Measurements from ENCODE around the gene BTBD10.

Gene BTBD10

DNA sequence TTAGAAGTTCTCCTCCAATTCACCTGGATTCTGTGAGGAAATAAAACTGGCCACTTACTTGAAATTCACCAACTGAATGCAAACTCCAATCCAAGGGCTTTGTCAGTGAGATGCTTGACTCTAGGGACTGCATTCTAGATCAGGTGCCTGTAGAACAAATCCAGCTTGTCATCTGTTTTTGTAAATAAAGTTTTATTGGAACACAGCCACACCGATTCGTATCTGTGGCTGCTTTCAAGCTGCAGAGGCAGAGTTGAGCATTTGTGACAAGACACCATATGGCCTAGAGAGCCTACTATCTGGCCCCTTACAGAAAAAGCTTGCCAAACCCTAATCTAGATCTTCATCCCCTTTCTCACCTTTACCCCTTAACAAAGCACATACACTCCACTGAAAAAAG lies 82.3 kb downstream of the BTBD10 start:
- Histone ChIP-seq H3K27me3 (replicated peaks; ENCODE audit: control insufficient read depth, insufficient read depth, low read length) (no peaks in the 10 kb centered on the region), H3K36me3 (ENCODE audit: control insufficient read depth, insufficient read depth, low read length) (peaks cover 24% of the 10 kb centered on the region), H3K4me3 (replicated peaks; ENCODE audit: low read depth, low read length) (no peak overlapping the region)
- TF ChIP-seq, protein P1, sequence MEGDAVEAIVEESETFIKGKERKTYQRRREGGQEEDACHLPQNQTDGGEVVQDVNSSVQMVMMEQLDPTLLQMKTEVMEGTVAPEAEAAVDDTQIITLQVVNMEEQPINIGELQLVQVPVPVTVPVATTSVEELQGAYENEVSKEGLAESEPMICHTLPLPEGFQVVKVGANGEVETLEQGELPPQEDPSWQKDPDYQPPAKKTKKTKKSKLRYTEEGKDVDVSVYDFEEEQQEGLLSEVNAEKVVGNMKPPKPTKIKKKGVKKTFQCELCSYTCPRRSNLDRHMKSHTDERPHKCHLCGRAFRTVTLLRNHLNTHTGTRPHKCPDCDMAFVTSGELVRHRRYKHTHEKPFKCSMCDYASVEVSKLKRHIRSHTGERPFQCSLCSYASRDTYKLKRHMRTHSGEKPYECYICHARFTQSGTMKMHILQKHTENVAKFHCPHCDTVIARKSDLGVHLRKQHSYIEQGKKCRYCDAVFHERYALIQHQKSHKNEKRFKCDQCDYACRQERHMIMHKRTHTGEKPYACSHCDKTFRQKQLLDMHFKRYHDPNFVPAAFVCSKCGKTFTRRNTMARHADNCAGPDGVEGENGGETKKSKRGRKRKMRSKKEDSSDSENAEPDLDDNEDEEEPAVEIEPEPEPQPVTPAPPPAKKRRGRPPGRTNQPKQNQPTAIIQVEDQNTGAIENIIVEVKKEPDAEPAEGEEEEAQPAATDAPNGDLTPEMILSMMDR (IDR thresholded peaks at IDR 0.05; ENCODE audit: insufficient read depth, low read length, poor library complexity, severe bottlenecking): no peak
- DNase-seq (ENCODE audit: extremely low read depth, insufficient read length): no peak

DNA sequence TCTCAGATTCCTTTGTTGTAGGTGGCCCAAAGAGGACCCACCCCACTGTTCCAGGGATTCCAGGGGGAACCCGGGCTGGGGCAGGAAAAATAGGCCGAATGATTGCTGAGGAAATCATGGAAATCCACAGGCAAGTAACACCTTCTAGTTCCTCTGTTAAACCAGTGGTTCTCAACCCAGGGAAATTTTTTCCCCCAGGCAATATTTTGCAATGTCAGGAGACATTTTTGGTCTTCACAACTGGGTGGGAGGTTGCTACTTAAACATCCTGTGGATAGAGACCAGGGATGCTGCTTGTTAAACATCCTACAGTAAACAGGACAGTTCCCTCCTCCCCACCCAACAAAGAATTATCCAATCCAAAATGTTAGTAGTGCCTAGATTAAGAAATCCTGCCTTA lies 84.7 kb downstream of the BTBD10 start:
- Histone ChIP-seq H3K36me3 (ENCODE audit: control insufficient read depth, insufficient read depth, low read length) (peaks cover 33% of the 10 kb centered on the region), H3K27me3 (replicated peaks; ENCODE audit: control insufficient read depth, insufficient read depth, low read length) (no peaks in the 10 kb centered on the region), H3K4me3 (replicated peaks; ENCODE audit: low read depth, low read length) (no peak overlapping the region)
- TF ChIP-seq, protein P1 (IDR thresholded peaks at IDR 0.05; ENCODE audit: insufficient read depth, low read length, poor library complexity, severe bottlenecking): no peak
- DNase-seq (ENCODE audit: extremely low read depth, insufficient read length): no peak

DNA sequence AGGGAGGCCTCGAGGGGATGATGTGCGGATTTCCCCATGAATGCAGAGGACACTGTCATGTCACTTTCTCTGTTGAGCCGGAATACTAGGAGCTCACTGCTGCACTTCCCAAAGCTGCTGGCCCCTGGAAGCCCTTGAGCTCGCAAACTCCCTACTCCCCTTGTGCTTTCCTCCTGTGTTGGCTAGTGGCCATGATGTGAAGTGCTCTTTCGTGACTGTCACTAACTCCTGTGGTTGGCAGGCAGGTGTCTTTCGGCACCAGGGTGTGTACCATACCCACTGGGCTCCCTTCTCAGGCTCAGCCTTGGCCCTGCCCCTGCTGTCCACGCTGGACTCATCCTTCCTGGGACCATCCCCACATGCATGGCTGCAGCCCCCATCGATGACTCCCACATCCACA lies 86.2 kb downstream of the BTBD10 start:
- H3K4me3 ChIP-seq (replicated peaks; ENCODE audit: low read depth, low read length): no peak overlapping the region
- H3K36me3 ChIP-seq (ENCODE audit: control insufficient read depth, insufficient read depth, low read length): peaks cover 29% of the 10 kb centered on the region
- no peak for DNase-seq (ENCODE audit: extremely low read depth, insufficient read length)
- H3K27me3 ChIP-seq (replicated peaks; ENCODE audit: control insufficient read depth, insufficient read depth, low read length): no peaks in the 10 kb centered on the region
- TF ChIP-seq, protein P1 (IDR thresholded peaks at IDR 0.05; ENCODE audit: insufficient read depth, low read length, poor library complexity, severe bottlenecking): no peak

DNA sequence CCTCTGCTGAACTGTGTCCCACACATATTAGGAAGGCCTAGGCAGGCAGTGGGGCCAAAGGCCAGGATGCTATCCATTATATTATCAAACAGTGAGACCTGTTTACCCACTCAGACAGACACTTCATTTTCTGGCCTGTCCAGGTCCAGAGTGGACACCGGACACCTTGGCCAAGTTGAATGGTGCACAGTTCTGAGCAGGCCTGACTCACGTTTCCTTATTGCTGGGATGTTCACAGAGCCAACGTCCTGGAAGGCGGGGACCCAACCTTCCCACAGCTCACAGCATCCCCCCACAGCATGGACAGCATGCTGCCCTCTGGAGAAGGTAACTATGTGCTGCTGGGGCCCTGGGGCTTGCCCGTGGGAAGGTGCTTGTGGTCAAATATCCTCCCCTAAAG lies 86.6 kb downstream of the BTBD10 start:
- no peak for DNase-seq (ENCODE audit: extremely low read depth, insufficient read length)
- TF ChIP-seq, protein P1 (IDR thresholded peaks at IDR 0.05; ENCODE audit: insufficient read depth, low read length, poor library complexity, severe bottlenecking): no peak
- Histone ChIP-seq H3K27me3 (replicated peaks; ENCODE audit: control insufficient read depth, insufficient read depth, low read length) (no peaks in the 10 kb centered on the region), H3K36me3 (ENCODE audit: control insufficient read depth, insufficient read depth, low read length) (peaks cover 30% of the 10 kb centered on the region), H3K4me3 (replicated peaks; ENCODE audit: low read depth, low read length) (no peak overlapping the region)

DNA sequence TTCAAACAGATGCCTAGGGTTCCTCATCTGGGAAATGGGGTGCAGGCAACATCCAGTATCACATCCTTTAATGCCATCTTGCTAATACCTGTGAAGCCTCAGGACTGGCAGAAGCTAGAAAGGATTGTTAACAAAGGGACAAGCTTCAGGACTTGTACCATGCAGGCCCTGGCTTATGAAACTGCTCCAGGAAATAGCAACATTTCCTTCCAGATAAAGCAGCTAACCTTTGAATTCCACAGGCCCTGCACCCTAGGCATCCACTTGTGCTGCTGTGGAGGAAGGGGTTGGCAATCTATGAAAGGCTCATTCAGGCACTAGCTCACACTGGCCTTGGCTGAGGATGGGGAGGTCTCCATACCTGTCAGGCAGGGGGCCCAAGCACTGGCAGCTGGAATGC lies 87.2 kb downstream of the BTBD10 start:
- TF ChIP-seq, protein P1 (IDR thresholded peaks at IDR 0.05; ENCODE audit: insufficient read depth, low read length, poor library complexity, severe bottlenecking): no peak
- Histone ChIP-seq H3K36me3 (ENCODE audit: control insufficient read depth, insufficient read depth, low read length) (peaks cover 25% of the 10 kb centered on the region), H3K4me3 (replicated peaks; ENCODE audit: low read depth, low read length) (no peak overlapping the region), H3K27me3 (replicated peaks; ENCODE audit: control insufficient read depth, insufficient read depth, low read length) (no peaks in the 10 kb centered on the region)
- DNase-seq (ENCODE audit: extremely low read depth, insufficient read length): no peak

DNA sequence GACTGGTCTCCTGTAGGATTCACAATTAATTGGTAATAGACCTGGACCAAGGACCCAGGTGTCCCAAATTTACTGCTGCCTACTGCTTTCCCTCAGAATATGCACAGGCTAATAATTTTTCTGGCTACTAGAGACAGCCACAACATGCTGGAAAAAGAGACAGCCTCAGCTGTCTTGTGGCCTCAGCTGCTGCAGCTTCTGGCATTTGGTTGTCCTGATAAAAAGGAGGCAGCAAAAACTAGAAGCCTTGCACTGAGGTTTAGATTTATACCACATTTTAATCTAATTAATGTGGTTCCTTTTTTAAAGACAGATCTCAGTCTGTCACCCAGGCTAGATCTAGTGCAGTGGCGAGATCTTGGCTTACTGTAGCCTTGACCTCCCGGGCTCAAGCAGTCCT lies 89.8 kb downstream of the BTBD10 start:
- no peaks in the 10 kb centered on the region for H3K27me3 ChIP-seq (replicated peaks; ENCODE audit: control insufficient read depth, insufficient read depth, low read length)
- no peak for DNase-seq (ENCODE audit: extremely low read depth, insufficient read length)
- no peak overlapping the region for H3K4me3 ChIP-seq (replicated peaks; ENCODE audit: low read depth, low read length)
- H3K36me3 ChIP-seq (ENCODE audit: control insufficient read depth, insufficient read depth, low read length): peaks cover 31% of the 10 kb centered on the region
- TF ChIP-seq, protein P1 (IDR thresholded peaks at IDR 0.05; ENCODE audit: insufficient read depth, low read length, poor library complexity, severe bottlenecking): no peak
